GM12878 (cell line): ENCODE data around the gene CD3G. TPM values are rescaled to one million over a fixed set of nuclear protein-coding genes. Genes with fewer than 3 reads are reported as not detected.

Experiments used
- ATAC-seq: fragments of 200-7000 bp; cut with Tn5 transposase; 3 replicates; pipeline ENCODE4 v1.9.1; 2020; ENCODE audit warnings: mild to moderate bottlenecking, moderate library complexity
- BruUV-seq: library from RNA; stranded (reverse); fragments of 400-500 nt; replicated peaks from 2 replicates; lab custom pipeline; 2021; lab: Mats Ljungman, UMichigan
- CTCF ChIA-PET: fragments of 300-600 bp; sonication (Branson Sonifier 250); formaldehyde crosslinking; extraction: SDS; loops from one replicate; lab custom pipeline; 2021; ENCODE audit warnings: inconsistent platforms; lab: Yijun Ruan, JAX
- POLR2A ChIA-PET: fragments of 350-600 bp; formaldehyde crosslinking; extraction: SDS; loops from one replicate; lab custom pipeline; 2021; ENCODE audit warnings: inconsistent platforms; lab: Charles Lee
- RAD21 ChIA-PET: fragments of 300-600 bp; sonication (Branson Sonifier 250); formaldehyde crosslinking; loops from one replicate; lab custom pipeline; 2023; ENCODE audit warnings: antibody characterized with exemption; ENCODE audit not compliant: unreplicated experiment; lab: Charles Lee
- SMC1A ChIA-PET: fragments of 300-600 bp; sonication (Branson Sonifier 250); formaldehyde crosslinking; loops from one replicate; lab custom pipeline; 2023; ENCODE audit not compliant: unreplicated experiment, uncharacterized antibody; lab: Charles Lee
- DNase-seq: peaks from one replicate; pipeline ENCODE4 v3.0.0-alpha.2; 2011; ENCODE audit warnings: low read depth, low spot score
- FAIRE-seq: peaks from 3 replicates; lab custom pipeline; 2011; peaks lifted over from hg19 to GRCh38; lab: Jason Lieb, UNC
- H2AFZ ChIP-seq: 2 replicates; pipeline ENCODE4 v1.6.0; 2011; ENCODE audit warnings: low read depth, low read length, control low read depth; ENCODE audit not compliant: control insufficient read depth
- H3K27ac ChIP-seq: 2 replicates; pipeline ENCODE4 v1.5.1; 2011; ENCODE audit warnings: control low read depth; ENCODE audit not compliant: control insufficient read depth, insufficient read depth
- H3K27me3 ChIP-seq, 2 experiments: replicated peaks in 1 of 2; 2 replicates each; pipeline versions ENCODE4 v1.6.0 to v1.6.1; 2011; ENCODE audit warnings: low read length in 1 of 2; ENCODE audit not compliant: control insufficient read depth in 2 of 2, insufficient read depth in 2 of 2
- H3K36me3 ChIP-seq, 2 experiments: 2 replicates each; pipeline ENCODE4 v1.5.1; 2011; ENCODE audit warnings: low read length in 1 of 2; ENCODE audit not compliant: control insufficient read depth in 2 of 2, insufficient read depth in 2 of 2
- H3K4me1 ChIP-seq: 2 replicates; pipeline ENCODE4 v1.6.1; 2011; ENCODE audit warnings: mild to moderate bottlenecking, low read length, moderate library complexity, mixed read lengths; ENCODE audit not compliant: control insufficient read depth, insufficient read depth
- H3K4me2 ChIP-seq: 2 replicates; pipeline ENCODE4 v1.6.0; 2011; ENCODE audit warnings: control low read depth; ENCODE audit not compliant: control insufficient read depth, insufficient read depth
- H3K4me3 ChIP-seq: fragments of 200-600 bp; sonication (generic); 2 replicates; pipeline ENCODE4 v1.5.1; 2016
- H3K79me2 ChIP-seq: 2 replicates; pipeline ENCODE4 v1.6.0; 2011; ENCODE audit warnings: low read length; ENCODE audit not compliant: control insufficient read depth, insufficient read depth
- H3K9ac ChIP-seq: 2 replicates; pipeline ENCODE4 v1.8.0; 2011; ENCODE audit warnings: low read length, control low read depth, mixed read lengths; ENCODE audit not compliant: control insufficient read depth, insufficient read depth
- H3K9me3 ChIP-seq: replicated peaks from 3 replicates; pipeline ENCODE4 v1.5.1; 2011; ENCODE audit warnings: mild to moderate bottlenecking, low read length; ENCODE audit not compliant: control insufficient read depth, insufficient read depth
- H4K20me1 ChIP-seq: 2 replicates; pipeline ENCODE4 v1.6.0; 2011; ENCODE audit not compliant: control insufficient read depth, insufficient read depth
- CHD4 ChIP-seq: fragments of 200-600 bp; sonication (generic); IDR thresholded peaks from 2 replicates; pipeline ENCODE4 v1.6.1; 2016; ENCODE audit warnings: mild to moderate bottlenecking
- CREB1 ChIP-seq: IDR thresholded peaks from 2 replicates; pipeline ENCODE4 v1.6.1; 2012; ENCODE audit warnings: low read depth, mild to moderate bottlenecking, inconsistent platforms
- FOS ChIP-seq: IDR thresholded peaks from 3 replicates; pipeline ENCODE4 v1.6.1; 2011; ENCODE audit warnings: borderline replicate concordance; ENCODE audit not compliant: insufficient read length; ENCODE audit errors: extremely low read depth
- MTA2 ChIP-seq: fragments of 450-650 bp; IDR thresholded peaks from 2 replicates; pipeline ENCODE4 v1.6.1; 2016; ENCODE audit warnings: low read depth, mild to moderate bottlenecking, moderate library complexity
- NFXL1 ChIP-seq: fragments of 450-650 bp; IDR thresholded peaks from 2 replicates; pipeline ENCODE4 v1.6.1; 2017; ENCODE audit warnings: antibody characterized with exemption, mild to moderate bottlenecking, borderline replicate concordance
- NRF1 ChIP-seq: conservative IDR thresholded peaks from 2 replicates; pipeline ENCODE4 v1.6.1; 2011; ENCODE audit warnings: mild to moderate bottlenecking, low read depth, low read length, improper control_type of control experiment
- RFX5 ChIP-seq: IDR thresholded peaks from 2 replicates; pipeline ENCODE4 v1.6.1; 2011; ENCODE audit warnings: low read depth, low read length, improper control_type of control experiment
- SMAD1 ChIP-seq: fragments of 450-650 bp; IDR thresholded peaks from 2 replicates; pipeline ENCODE4 v1.6.1; 2018; ENCODE audit warnings: mild to moderate bottlenecking, low read depth; ENCODE audit not compliant: partially characterized antibody
- ZBTB33 ChIP-seq: fragments of 450-650 bp; IDR thresholded peaks from 2 replicates; pipeline ENCODE4 v1.6.1; 2017; ENCODE audit warnings: mild to moderate bottlenecking
- WGBS: methylation state at CpG from one replicate; pipeline ENCODE4 v1.1.6; 2016; ENCODE audit warnings: low lambda C conversion rate; ENCODE audit not compliant: insufficient replicate concordance, insufficient coverage; ENCODE audit errors: missing lambda C conversion rate; 5-methylcytosine and 5-hydroxymethylcytosine counted together
- in situ Hi-C: fragments of 300-500 bp; cut with MboI; formaldehyde crosslinking; loops from 9 replicates; pipeline ENCODE4 v1.14.3; 2018; ENCODE audit warnings: mixed read lengths
- intact Hi-C: fragments of 100-400 bp; cut with micrococcal nuclease; formaldehyde crosslinking; loops from one replicate; pipeline ENCODE4 v1.14.2; 2022; ENCODE audit not compliant: unreplicated experiment
- polyA plus RNA-seq, 11 experiments: library from polyadenylated mRNA; depleted of rRNA in 4 of 11; unstranded in 6 of 11; stranded (reverse) in 5 of 11; fragments of >200 nt; fragmentation: Nextera tagmentation in 4 of 11; fragmentation: Illumina TruSeq in 1 of 11; extraction: Ambion mirVana in 4 of 11; extraction: Trizol in 1 of 11; gene quantifications; 1 replicate in 1 of 11; 2 replicates in 10 of 11; pipeline versions ENCODE4 v1.2.1 to v1.2.3, GENCODE V29; 2011 to 2016; ENCODE audit warnings: inconsistent platforms in 2 of 11, missing spikeins in 2 of 11, low read depth in 1 of 11
- total RNA-seq, 4 experiments: library from RNA; depleted of rRNA in 3 of 4; stranded (reverse); fragments of >200 nt in 3 of 4; fragmentation: Illumina TruSeq in 1 of 4; extraction: Trizol in 1 of 4; gene quantifications; 2 replicates each; pipeline versions ENCODE4 v1.2.1 to v1.2.3, GENCODE V29; 2013 to 2021

The CD3G gene
- total and polyA plus RNA-seq, 10 of the 15 experiments (the other 5 are each of a cell fraction or from before 2014, with no cell fraction given) = 0.10 to 0.16 (median 0.13) TPM; not detected in 7

GRCh38 chr11:118373263-118373662 lies 29.1 kb downstream of the CD3G start:
- H3K36me3 ChIP-seq = peaks cover 12 to 27% of the 10 kb centered on the region in 2 experiments

More at GRCh38 chr11:118373263-118373662, 29.1 kb downstream of the CD3G start:
- H3K9ac ChIP-seq = no peak overlapping the region
- DNase-seq (no peak), ATAC-seq (no peak), FAIRE-seq (no peak)
- H3K4me3 ChIP-seq = no peak overlapping the region
- intact Hi-C loops (no loop called here), in situ Hi-C loops (no loop called here)
- no peaks in the 10 kb centered on the region for H4K20me1 ChIP-seq
- SMC1A ChIA-PET = interaction anchor here (1.0 to 1.8 kb wide), 2 partner anchors 11 to 112 kb away, joined by 3 to 7 read pairs; no protein-coding TSS in a partner anchor
- POLR2A ChIA-PET = interaction anchor here (1.2 kb wide), 1 partner anchor 14 kb away, joined by 3 read pairs; the partner anchor contains the start of gene UBE4A
- RAD21 ChIA-PET = interaction anchor here (0.7 kb wide), 1 partner anchor 220 kb away, joined by 3 read pairs; no protein-coding TSS in a partner anchor
- CTCF ChIA-PET = interaction anchor here (0.8 to 2.1 kb wide), 6 partner anchors 8 to 201 kb away, joined by 3 to 10 read pairs (median 4); no protein-coding TSS in a partner anchor
- BruUV-seq = TSS peak; percentile 27
- 97% methylated on average over 2 of the region's 2 CpGs for WGBS
- H2AFZ ChIP-seq = no peak overlapping the region
- H3K4me2 ChIP-seq = no peak overlapping the region
- no peaks in the 10 kb centered on the region for H3K27me3 ChIP-seq
- H3K9me3 ChIP-seq = no peaks in the 10 kb centered on the region
- H3K27ac ChIP-seq = no peak overlapping the region
- TF ChIP-seq CREB1 (no peak), RFX5 (no peak), NRF1 (no peak), FOS (no peak), CHD4 (no peak), NFXL1 (no peak), SMAD1 (no peak), MTA2 (no peak), ZBTB33 (no peak)
- no peaks in the 10 kb centered on the region for H3K4me1 ChIP-seq
- no peaks in the 10 kb centered on the region for H3K79me2 ChIP-seq
